HEK293T (cell line): ENCODE results near the gene SLITRK1.

Source experiments
- BHLHE40 ChIP-seq: fragments of 450-650 bp; IDR thresholded peaks from 2 replicates; pipeline ENCODE4 v1.6.1; 2016; ENCODE audit warnings: mild to moderate bottlenecking, moderate library complexity, borderline replicate concordance
- CTBP1 ChIP-seq: fragments of 450-650 bp; IDR thresholded peaks from 2 replicates; pipeline ENCODE4 v1.6.1; 2016; ENCODE audit warnings: borderline replicate concordance
- FOXA1 ChIP-seq: fragments of 450-650 bp; IDR thresholded peaks from 2 replicates; pipeline ENCODE4 v1.6.1; 2016; ENCODE audit warnings: mild to moderate bottlenecking
- FOXM1 ChIP-seq: fragments of 450-650 bp; IDR thresholded peaks from 2 replicates; pipeline ENCODE4 v1.6.1; 2017; ENCODE audit warnings: mild to moderate bottlenecking, borderline replicate concordance
- HDGF ChIP-seq: fragments of 450-650 bp; IDR thresholded peaks from 2 replicates; pipeline ENCODE4 v1.6.1; 2017; ENCODE audit warnings: antibody characterized with exemption, borderline replicate concordance
- LEF1 ChIP-seq: fragments of 450-650 bp; IDR thresholded peaks from 2 replicates; pipeline ENCODE4 v1.6.1; 2017; ENCODE audit warnings: mild to moderate bottlenecking, borderline replicate concordance
- PKNOX1 ChIP-seq: fragments of 450-650 bp; IDR thresholded peaks from 2 replicates; pipeline ENCODE4 v1.6.1; 2016
- SP1 ChIP-seq: fragments of 450-650 bp; IDR thresholded peaks from 2 replicates; pipeline ENCODE4 v1.6.1; 2017
- SUZ12 ChIP-seq: fragments of 450-650 bp; IDR thresholded peaks from 2 replicates; pipeline ENCODE4 v1.6.1; 2016; ENCODE audit warnings: mild to moderate bottlenecking
- TARDBP ChIP-seq: fragments of 450-650 bp; IDR thresholded peaks from 2 replicates; pipeline ENCODE4 v1.6.1; 2016
- ZNF384 ChIP-seq: fragments of 450-650 bp; IDR thresholded peaks from 2 replicates; pipeline ENCODE4 v1.6.1; 2016

- no peak for TF ChIP-seq LEF1
- no peak for TF ChIP-seq FOXA1
- no peak for TF ChIP-seq SUZ12
- TF ChIP-seq BHLHE40, result no peak
- no peak for TF ChIP-seq SP1
- TF ChIP-seq HDGF, result no peak
- TF ChIP-seq TARDBP, result no peak
- TF ChIP-seq ZNF384, result no peak
- TF ChIP-seq CTBP1, result no peak
- no peak for TF ChIP-seq PKNOX1
- TF ChIP-seq FOXM1, result no peak
Observed at GRCh38 chr13:83929157-83929556, 46.9 kb upstream of the SLITRK1 start.
